HG03342 (cell line): ENCODE results near the gene ZNF106.

Experiments used
- ATAC-seq: cut with Tn5 transposase; IDR thresholded peaks from one replicate; pipeline ENCODE4 v1.9.1; 2021; ENCODE audit warnings: mild to moderate bottlenecking, moderate library complexity; ENCODE audit not compliant: unreplicated experiment

Gene ZNF106

GRCh38 chr15:42373274-42373673, 117.7 kb downstream of the ZNF106 start:
- ATAC-seq = no peak

- no peak for ATAC-seq
These were observed 119.8 kb downstream of the ZNF106 start for GRCh38 chr15:42371096-42371495.

- ATAC-seq = no peak
These were observed 122.8 kb downstream of the ZNF106 start for GRCh38 chr15:42368096-42368495.

DNA sequence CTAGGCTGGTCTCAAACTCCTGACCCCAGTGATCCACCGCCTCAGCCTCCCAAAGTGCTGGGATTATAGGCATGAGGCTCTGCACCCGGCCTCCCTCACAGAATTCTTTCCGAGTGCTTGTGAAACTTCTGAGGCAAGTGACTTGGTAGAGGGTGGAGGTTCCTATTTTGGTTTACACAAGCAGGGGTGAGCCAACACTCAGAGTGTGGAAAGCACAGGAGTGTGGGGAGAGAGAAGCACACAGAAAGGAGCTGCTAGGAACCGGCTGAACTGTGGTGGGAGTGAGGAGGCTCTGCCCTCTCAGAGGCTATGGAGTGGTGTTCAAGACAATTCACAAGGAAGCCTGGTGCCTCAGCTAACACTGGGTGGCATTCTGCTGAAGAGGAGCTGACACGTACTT, 123.9 kb downstream of the ZNF106 start:
- ATAC-seq = no peak

- ATAC-seq = no peak
These were observed 124.9 kb downstream of the ZNF106 start for GRCh38 chr15:42365921-42366550.

GRCh38 chr15:42364529-42364928, 126.4 kb downstream of the ZNF106 start:
- ATAC-seq = no peak

- no peak for ATAC-seq
These were observed 127.0 kb downstream of the ZNF106 start for GRCh38 chr15:42363942-42364341.

DNA sequence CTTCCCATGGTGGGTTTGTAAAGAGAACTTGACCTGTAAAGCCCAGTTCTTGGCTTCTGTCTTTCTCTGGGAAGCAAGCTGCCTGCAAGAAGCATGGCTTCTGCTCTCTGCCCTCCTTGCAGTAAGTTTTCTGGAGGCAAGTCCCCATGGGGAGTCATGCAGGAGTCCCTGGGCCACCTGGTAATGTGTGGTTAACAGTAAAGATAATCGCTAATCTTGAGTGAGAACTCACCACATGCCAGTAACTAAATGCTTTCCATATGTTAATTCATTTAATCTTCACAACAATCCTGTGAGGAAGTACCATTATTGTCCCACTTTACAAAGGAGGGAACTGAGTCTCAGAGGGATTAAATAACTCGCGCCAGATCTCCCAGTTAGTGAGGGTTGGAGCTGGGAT, 127.5 kb downstream of the ZNF106 start:
- ATAC-seq = no peak
